Aorta (tissue), 5 donors: Measurements from ENCODE around the gene NKPD1. TPM values are rescaled to one million over a fixed set of nuclear protein-coding genes. Genes with fewer than 3 reads are reported as not detected.

ENCODE experiments used
- ATAC-seq: fragments of 200-7000 bp; cut with Tn5 transposase; one replicate; pipeline ENCODE4 v1.9.1; 2022; ENCODE audit warnings: moderate library complexity; ENCODE audit not compliant: low FRiP score
- DNase-seq, 2 donors: peaks; one replicate each; pipeline ENCODE4 v3.0.0-alpha.2; 2020
- H3K27ac ChIP-seq, 2 donors: one replicate each; pipeline ENCODE4 v1.5.1; 2013; ENCODE audit warnings: low read length in 2 of 2, mild to moderate bottlenecking in 2 of 2, moderate library complexity in 2 of 2, control low read depth in 1 of 2, inconsistent platforms in 1 of 2, low read depth in 1 of 2
- H3K27me3 ChIP-seq, 2 donors: one replicate each; pipeline ENCODE4 v1.6.1; 2013; ENCODE audit warnings: control low read depth in 1 of 2, low read length in 1 of 2, mild to moderate bottlenecking in 1 of 2, moderate library complexity in 1 of 2; ENCODE audit not compliant: insufficient read depth in 2 of 2, control insufficient read depth in 1 of 2
- H3K36me3 ChIP-seq, 2 donors: one replicate each; pipeline ENCODE4 v1.6.1; 2013; ENCODE audit warnings: control low read depth in 1 of 2, low read length in 1 of 2, mild to moderate bottlenecking in 1 of 2; ENCODE audit not compliant: insufficient read depth in 2 of 2, control insufficient read depth in 1 of 2
- H3K4me1 ChIP-seq, 2 donors: one replicate each; pipeline ENCODE4 v1.6.1; 2013; ENCODE audit warnings: low read length in 2 of 2, control low read depth in 1 of 2, mild to moderate bottlenecking in 1 of 2, moderate library complexity in 1 of 2; ENCODE audit not compliant: insufficient read depth in 2 of 2, control insufficient read depth in 1 of 2
- H3K4me3 ChIP-seq, 2 donors: one replicate each; pipeline ENCODE4 v1.5.1; 2013; ENCODE audit warnings: low read length in 2 of 2, control low read depth in 1 of 2, mild to moderate bottlenecking in 1 of 2
- H3K9me3 ChIP-seq: one replicate; pipeline ENCODE4 v1.6.1; 2013; ENCODE audit warnings: mild to moderate bottlenecking, low read length; ENCODE audit not compliant: control insufficient read depth
- WGBS, 2 donors: extraction: QIAGEN DNeasy Blood & Tissue Kit; methylation state at CpG; one replicate each; pipeline ENCODE4 v1.1.7; 2013; 5-methylcytosine and 5-hydroxymethylcytosine counted together
- intact Hi-C, 2 donors: fragments of 100-400 bp; cut with DNase I; formaldehyde crosslinking; loops; one replicate each; pipeline versions ENCODE4 v1.14.2 to v1.15.0; 2022
- polyA plus RNA-seq, 2 donors: library from polyadenylated mRNA; stranded (reverse); fragments of 200-250 nt; gene quantifications; one replicate each; pipeline ENCODE4 v1.2.3, GENCODE V29; 2013
- total RNA-seq, 2 donors: library from RNA; stranded (reverse); fragmentation: NEBNext Ultra II Directional; extraction: Animal tissue kit (Norgen Biotek cat#: 25700); gene quantifications; one replicate each; pipeline ENCODE4 v1.2.1, GENCODE V29; 2021
- donor health status: healthy with polysubstance abuse.
- donor health status: Bipolar disorder and iron deficiency.
- donor health status: DM: no; HTN: no; CAD: no.
- donor health status: DM: no; HTN: no; CAD: no.
- donor health status: DM: yes; HTN: yes; CAD: no.

The NKPD1 gene
- total and polyA plus RNA-seq, 4 donors: 0.05 TPM; not detected in 3

DNA sequence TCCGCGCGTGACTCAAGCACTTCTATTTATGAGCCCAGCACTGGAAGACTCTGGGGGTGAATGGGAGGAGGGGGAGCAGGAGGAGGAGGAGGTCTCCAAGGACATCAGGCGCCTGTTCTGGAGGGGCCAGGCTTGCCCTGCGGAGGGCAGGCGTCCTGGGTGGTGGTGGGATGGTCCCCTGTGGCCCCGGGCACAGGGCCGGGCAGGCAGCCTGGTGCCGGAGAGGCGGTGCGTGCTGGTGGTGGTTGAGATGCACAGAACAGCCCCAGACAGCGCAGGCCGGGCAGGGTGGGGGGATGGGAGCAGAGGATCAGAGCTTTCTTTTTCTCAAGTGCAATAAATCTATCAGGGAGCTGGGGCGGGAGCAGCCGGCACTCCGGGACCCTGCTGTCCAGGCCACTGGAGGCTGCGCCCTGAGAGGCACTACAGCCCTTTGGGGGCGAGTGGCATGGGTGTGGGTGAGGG is 14.0 kb downstream of the NKPD1 start:
- intact Hi-C loops: no loop called here
- DNase-seq (no peak), ATAC-seq (no peak)
- Histone ChIP-seq H3K27me3 (no peaks in the 10 kb centered on the region), H3K4me3 (no peak overlapping the region), H3K27ac (no peak overlapping the region), H3K4me1 (no peaks in the 10 kb centered on the region), H3K36me3 (peaks cover 0 to 11% of the 10 kb centered on the region in 2 donors), H3K9me3 (no peaks in the 10 kb centered on the region)
- WGBS, 2 donors: 84 to 87% methylated on average over 17 to 18 of the region's 18 CpGs

DNA sequence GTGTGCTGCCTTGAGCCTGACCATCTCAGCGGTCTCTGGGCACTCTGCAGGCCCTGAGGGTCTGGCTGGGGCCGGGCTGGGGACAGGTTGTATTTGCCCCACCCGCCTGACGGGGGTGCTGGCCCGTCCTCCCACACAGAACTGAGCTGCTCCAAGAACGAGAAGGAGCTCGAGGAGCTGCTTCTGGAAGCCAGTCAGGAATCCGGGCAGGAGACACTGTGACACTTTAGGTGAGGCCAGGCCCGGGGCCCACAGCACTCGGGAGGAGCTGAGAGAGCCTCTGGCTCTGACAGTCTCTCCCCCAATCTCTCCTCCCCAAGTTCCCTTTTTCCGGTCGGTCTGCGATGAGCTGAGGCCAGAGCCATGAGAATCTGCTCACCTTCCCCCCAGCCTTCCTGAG is 14.5 kb downstream of the NKPD1 start:
- peaks cover 0 to 12% of the 10 kb centered on the region in 2 donors for H3K36me3 ChIP-seq
- no peak overlapping the region for H3K27ac ChIP-seq
- no peaks in the 10 kb centered on the region for H3K9me3 ChIP-seq
- WGBS, 2 donors: 83 to 88% methylated on average over 13 of the region's 13 CpGs
- intact Hi-C loops: no loop called here
- H3K4me3 ChIP-seq: no peak overlapping the region
- ATAC-seq: no peak
- no peaks in the 10 kb centered on the region for H3K4me1 ChIP-seq
- no peaks in the 10 kb centered on the region for H3K27me3 ChIP-seq
- DNase-seq: no peak

DNA sequence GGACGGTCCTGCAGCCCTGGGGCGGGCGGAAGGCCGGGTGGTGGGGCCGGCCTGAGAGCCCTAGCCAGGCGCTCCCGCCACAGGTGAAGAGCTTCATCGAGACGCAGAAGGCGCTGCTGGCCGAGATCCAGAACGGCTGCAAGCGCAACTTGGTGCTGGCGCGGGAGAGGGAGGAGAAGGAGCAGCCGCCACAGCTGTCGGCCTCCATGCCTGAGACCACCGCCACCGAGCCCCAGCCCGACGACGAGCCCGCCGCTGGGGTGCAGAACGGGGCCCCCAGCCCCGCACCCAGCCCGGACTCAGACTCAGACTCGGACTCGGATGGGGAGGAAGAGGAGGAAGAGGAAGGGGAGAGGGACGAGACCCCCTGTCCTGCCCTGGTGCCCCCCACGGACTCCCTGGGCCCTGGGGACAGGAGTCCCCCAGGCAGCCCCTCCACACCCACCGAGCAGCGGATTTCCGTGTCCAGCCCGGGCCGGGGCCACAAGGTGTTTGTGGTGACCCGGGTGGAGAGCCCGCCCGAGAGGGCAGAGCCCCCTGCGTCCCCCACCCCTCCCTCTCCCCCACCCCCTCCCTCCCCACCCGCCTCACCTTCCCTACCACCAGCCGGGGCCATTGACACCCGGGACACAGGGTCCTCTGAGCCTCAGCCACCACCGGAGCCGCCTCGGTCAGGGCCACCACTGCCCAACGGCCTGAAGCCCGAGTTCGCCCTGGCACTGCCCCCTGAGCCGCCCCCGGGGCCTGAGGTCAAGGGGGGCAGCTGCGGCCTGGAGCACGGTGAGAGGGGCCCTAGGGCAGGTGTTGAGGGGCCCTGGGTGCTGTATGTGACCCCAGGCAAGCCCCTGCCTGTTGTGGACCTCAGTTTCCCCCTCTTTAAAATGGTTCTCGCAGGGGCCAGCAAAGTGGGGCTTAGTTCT is 15.3 kb downstream of the NKPD1 start:
- 92 to 93% methylated on average over 36 to 54 of the region's 54 CpGs for WGBS, 2 donors

DNA sequence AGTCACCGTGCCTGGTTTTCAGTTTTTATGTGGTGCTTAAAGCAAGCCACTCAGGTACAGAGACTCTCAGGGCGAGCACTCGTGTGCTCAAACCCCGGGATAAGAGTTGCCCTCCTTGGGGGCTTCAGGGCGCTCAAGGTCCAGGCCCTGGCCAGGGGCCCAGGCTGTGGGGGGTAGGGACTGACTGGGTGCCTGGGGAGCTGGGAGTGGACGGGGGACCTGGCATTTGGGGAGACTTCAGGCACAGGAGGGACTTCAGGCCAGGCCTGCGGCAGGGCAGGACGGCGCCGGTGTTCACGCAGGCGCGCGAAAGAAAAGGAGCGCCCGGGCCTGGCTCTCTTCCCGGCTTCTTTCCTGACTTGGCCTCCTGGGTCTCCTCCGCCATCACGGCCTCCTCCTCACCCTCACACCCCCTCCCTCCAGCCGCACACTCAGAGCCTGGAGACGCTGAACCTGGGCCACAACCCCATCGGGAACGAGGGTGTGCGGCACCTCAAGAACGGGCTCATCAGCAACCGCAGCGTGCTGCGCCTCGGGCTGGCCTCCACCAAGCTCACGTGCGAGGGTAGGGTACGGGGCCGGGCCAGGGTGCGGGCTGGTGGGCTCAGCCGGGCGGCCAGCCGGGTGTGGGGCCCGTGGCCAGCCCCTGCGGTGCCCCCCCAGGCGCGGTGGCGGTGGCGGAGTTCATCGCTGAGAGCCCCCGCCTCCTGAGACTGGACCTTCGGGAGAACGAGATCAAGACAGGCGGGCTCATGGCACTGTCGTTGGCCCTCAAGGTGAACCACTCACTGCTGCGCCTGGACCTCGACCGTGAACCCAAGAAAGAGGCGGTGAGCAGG is 16.1 kb downstream of the NKPD1 start:
- no peaks in the 10 kb centered on the region for H3K9me3 ChIP-seq
- H3K4me1 ChIP-seq: no peaks in the 10 kb centered on the region
- H3K4me3 ChIP-seq: no peak overlapping the region
- 94 to 97% methylated on average over 53 of the region's 53 CpGs for WGBS, 2 donors
- H3K27ac ChIP-seq: no peak overlapping the region
- no peak for DNase-seq
- ATAC-seq: no peak
- H3K36me3 ChIP-seq: peaks cover 0 to 12% of the 10 kb centered on the region in 2 donors
- intact Hi-C loops: no loop called here
- H3K27me3 ChIP-seq: no peaks in the 10 kb centered on the region

More for the DNA sequence above, 15.3 kb downstream of the NKPD1 start:
- no peak overlapping the region for H3K27ac ChIP-seq
- H3K36me3 ChIP-seq: peaks cover 0 to 12% of the 10 kb centered on the region in 2 donors
- no peaks in the 10 kb centered on the region for H3K27me3 ChIP-seq
- no peaks in the 10 kb centered on the region for H3K4me1 ChIP-seq
- intact Hi-C loops: no loop called here
- no peak overlapping the region for H3K4me3 ChIP-seq
- ATAC-seq: no peak
- no peak for DNase-seq
- H3K9me3 ChIP-seq: no peaks in the 10 kb centered on the region

DNA sequence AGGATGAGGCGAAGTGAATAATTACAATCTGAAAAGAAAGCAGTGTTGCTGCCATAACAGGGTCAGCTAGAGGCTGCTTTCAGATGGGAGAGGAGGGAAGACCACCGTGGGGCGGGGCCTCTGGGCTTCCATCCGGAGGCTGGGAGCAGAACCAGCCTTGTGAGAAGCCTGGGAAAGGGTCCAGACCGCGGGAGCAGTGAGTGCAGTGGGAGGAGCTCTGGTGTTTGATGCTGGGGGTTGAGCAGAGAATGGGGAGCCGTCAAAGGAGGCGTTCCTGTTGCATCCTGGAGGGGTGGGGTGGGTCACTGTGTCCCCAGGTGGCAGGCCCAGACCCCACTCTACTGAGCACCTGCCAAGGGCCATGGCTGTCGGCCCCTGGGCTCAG is 18.1 kb downstream of the NKPD1 start:
- WGBS, 2 donors: 79 to 82% methylated on average over 9 of the region's 9 CpGs

DNA sequence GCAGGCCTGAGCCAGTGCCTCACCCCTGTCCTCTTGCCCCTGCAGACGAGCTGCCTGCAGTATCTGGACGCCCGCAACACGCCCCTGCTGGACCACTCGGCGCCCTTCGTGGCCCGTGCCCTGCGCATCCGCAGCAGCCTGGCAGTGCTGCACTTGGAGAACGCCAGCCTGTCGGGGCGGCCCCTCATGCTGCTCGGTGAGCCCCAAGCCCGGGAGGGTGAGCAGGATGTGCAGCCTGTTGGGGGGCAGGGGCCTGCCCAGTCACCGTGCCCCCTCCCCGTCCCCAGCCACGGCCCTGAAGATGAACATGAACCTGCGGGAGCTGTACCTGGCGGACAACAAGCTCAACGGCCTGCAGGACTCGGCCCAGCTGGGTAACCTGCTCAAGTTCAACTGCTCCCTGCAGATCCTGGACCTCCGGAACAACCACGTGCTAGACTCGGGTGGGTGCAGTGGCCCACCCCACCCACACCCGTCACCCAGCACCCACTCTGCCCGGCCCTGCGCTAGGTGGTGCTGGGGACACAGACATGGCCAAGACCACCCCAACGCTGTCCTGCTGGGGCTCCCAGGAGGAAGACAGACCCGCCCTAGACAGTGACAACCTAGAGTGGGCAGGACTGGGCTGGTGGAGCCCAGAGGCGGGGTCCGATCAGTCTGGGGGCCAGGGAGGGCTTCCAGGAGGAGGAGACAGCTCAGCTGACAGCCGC is 18.6 kb downstream of the NKPD1 start:
- no peak overlapping the region for H3K4me3 ChIP-seq
- no peak for ATAC-seq
- H3K27me3 ChIP-seq: no peaks in the 10 kb centered on the region
- H3K36me3 ChIP-seq: peaks cover 0 to 12% of the 10 kb centered on the region in 2 donors
- H3K4me1 ChIP-seq: no peaks in the 10 kb centered on the region
- no peak for DNase-seq
- intact Hi-C loops: no loop called here
- H3K27ac ChIP-seq: no peak overlapping the region
- H3K9me3 ChIP-seq: no peaks in the 10 kb centered on the region
- WGBS, 2 donors: 95 to 96% methylated on average over 33 of the region's 33 CpGs

More for the DNA sequence above, 18.1 kb downstream of the NKPD1 start:
- Histone ChIP-seq H3K9me3 (no peaks in the 10 kb centered on the region), H3K27ac (no peak overlapping the region), H3K36me3 (peaks cover 0 to 12% of the 10 kb centered on the region in 2 donors), H3K4me3 (no peak overlapping the region), H3K27me3 (no peaks in the 10 kb centered on the region), H3K4me1 (no peaks in the 10 kb centered on the region)
- DNase-seq (no peak), ATAC-seq (no peak)
- intact Hi-C loops: no loop called here

DNA sequence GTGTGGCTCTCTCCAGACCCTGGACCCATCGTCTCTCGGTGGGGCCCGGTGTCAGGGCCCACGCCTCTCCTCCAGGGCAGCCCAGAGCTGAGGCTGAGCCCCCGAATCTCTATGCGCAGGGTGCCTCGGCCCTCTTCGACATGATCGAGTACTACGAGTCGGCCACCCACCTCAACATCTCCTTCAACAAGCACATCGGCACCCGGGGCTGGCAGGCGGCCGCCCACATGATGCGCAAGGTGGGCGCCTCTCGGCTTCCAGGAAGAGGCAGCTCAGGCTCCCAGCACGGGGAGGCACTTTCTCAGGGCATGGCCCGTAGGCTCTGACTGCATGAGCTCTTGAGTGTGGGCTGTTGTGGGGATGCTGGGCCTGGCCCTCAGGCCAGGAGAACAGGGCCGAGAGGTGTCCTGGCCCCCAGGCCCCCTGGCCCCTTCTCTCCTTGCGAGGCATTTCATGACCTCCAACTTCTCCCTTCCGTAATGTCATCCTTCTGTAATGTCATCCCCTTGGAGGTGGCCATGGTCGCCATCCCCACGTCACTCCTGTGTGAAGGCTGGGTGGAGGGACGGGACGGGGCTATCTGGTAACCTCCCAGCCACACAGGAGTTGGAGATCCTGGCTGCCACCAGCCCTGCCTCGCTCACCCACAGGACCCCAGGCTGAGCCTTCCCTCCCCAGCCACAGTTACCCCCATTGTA is 19.4 kb downstream of the NKPD1 start:
- no peaks in the 10 kb centered on the region for H3K9me3 ChIP-seq
- DNase-seq: no peak
- no peak for ATAC-seq
- WGBS, 2 donors: 95 to 96% methylated on average over 28 of the region's 28 CpGs
- H3K4me1 ChIP-seq: no peaks in the 10 kb centered on the region
- H3K36me3 ChIP-seq: peaks cover 0 to 12% of the 10 kb centered on the region in 2 donors
- H3K27ac ChIP-seq: no peak overlapping the region
- no peaks in the 10 kb centered on the region for H3K27me3 ChIP-seq
- H3K4me3 ChIP-seq: no peak overlapping the region
- intact Hi-C loops: no loop called here

DNA sequence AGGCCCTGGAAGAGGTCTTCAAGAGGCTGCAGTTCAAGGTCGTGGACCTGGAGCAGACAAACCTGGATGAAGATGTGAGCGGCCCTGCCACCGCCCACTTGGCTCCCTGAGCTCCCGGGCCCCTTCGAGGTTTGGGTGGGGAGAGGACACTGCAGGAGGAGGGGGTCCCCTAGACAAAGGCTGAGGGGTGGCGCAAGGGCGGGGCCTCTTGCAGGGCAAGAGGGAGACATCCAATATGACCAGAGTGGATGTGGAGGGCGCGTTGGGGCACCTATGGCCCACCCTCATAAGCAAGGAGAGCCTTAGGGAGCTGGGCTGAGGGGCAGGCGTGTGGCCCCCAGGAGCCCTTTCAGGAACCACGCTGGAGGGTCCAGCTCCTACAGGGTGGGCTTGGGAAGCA is 20.2 kb downstream of the NKPD1 start:
- no peaks in the 10 kb centered on the region for H3K4me1 ChIP-seq
- no peak overlapping the region for H3K27ac ChIP-seq
- peaks cover 0 to 12% of the 10 kb centered on the region in 2 donors for H3K36me3 ChIP-seq
- H3K9me3 ChIP-seq: no peaks in the 10 kb centered on the region
- DNase-seq (no peak), ATAC-seq (no peak)
- H3K4me3 ChIP-seq: no peak overlapping the region
- intact Hi-C loops: no loop called here
- H3K27me3 ChIP-seq: no peaks in the 10 kb centered on the region
- 93 to 96% methylated on average over 11 of the region's 11 CpGs for WGBS, 2 donors
